GM23338 (cell line): Measurements from ENCODE around the gene DLG2. TPM values are rescaled to one million over a fixed set of nuclear protein-coding genes. Genes with fewer than 3 reads are reported as not detected.

ENCODE experiments used
- ATAC-seq: fragments of 200-7000 bp; cut with Tn5 transposase; 3 replicates; pipeline ENCODE4 v1.9.1; 2020
- DNase-seq: peaks from one replicate; pipeline ENCODE4 v3.0.0-alpha.2; 2015; ENCODE audit warnings: low spot score
- H2AFZ ChIP-seq: fragments of 200-600 bp; sonication (generic); 2 replicates; pipeline ENCODE4 v1.8.0; 2016; ENCODE audit warnings: antibody characterized with exemption, mild to moderate bottlenecking, moderate library complexity
- H3F3A ChIP-seq: fragments of 200-600 bp; sonication (generic); replicated peaks from 2 replicates; pipeline ENCODE4 v1.8.0; 2017; ENCODE audit warnings: antibody characterized with exemption, mixed run types, low read depth
- H3K27ac ChIP-seq: fragments of 200-600 bp; sonication (generic); 2 replicates; pipeline ENCODE4 v1.6.1; 2016; ENCODE audit warnings: low read depth
- H3K27me3 ChIP-seq: fragments of 200-600 bp; sonication (generic); 2 replicates; pipeline ENCODE4 v1.8.0; 2016; ENCODE audit warnings: mild to moderate bottlenecking, mixed run types, moderate library complexity; ENCODE audit not compliant: insufficient read depth
- H3K36me3 ChIP-seq: fragments of 200-600 bp; sonication (generic); 2 replicates; pipeline ENCODE4 v1.8.0; 2016; ENCODE audit warnings: mild to moderate bottlenecking; ENCODE audit not compliant: insufficient read depth
- H3K4me1 ChIP-seq: fragments of 200-600 bp; sonication (generic); 2 replicates; pipeline ENCODE4 v1.8.0; 2016; ENCODE audit warnings: mild to moderate bottlenecking, moderate library complexity; ENCODE audit not compliant: insufficient read depth
- H3K4me2 ChIP-seq: fragments of 200-600 bp; sonication (generic); 2 replicates; pipeline ENCODE4 v1.7.1; 2017; ENCODE audit warnings: mixed run types
- H3K4me3 ChIP-seq: fragments of 200-600 bp; sonication (generic); 2 replicates; pipeline ENCODE4 v1.6.1; 2016; ENCODE audit warnings: mixed run types
- H3K79me2 ChIP-seq: fragments of 200-600 bp; sonication (generic); replicated peaks from 2 replicates; pipeline ENCODE4 v1.8.0; 2017; ENCODE audit warnings: mild to moderate bottlenecking; ENCODE audit not compliant: insufficient read depth
- H3K9me2 ChIP-seq: fragments of 200-600 bp; sonication (generic); 2 replicates; pipeline ENCODE4 v1.8.0; 2017; ENCODE audit not compliant: insufficient read depth
- H4K20me1 ChIP-seq: fragments of 200-600 bp; sonication (generic); replicated peaks from 2 replicates; pipeline ENCODE4 v1.8.0; 2017; ENCODE audit warnings: mild to moderate bottlenecking; ENCODE audit not compliant: insufficient read depth
- H3K27ac Mint-ChIP-seq: 2 replicates; pipeline ENCODE4 v1.8.0; 2020; ENCODE audit warnings: inconsistent platforms, mild to moderate bottlenecking, moderate library complexity, mixed read lengths
- H3K27me3 Mint-ChIP-seq: 3 replicates; pipeline ENCODE4 v1.8.0; 2022; ENCODE audit warnings: low read depth, mild to moderate bottlenecking, moderate library complexity, mixed read lengths, inconsistent platforms; ENCODE audit not compliant: insufficient read depth, poor library complexity
- H3K36me3 Mint-ChIP-seq: 3 replicates; pipeline ENCODE4 v1.8.0; 2021; ENCODE audit warnings: low read depth, mild to moderate bottlenecking, inconsistent platforms, moderate library complexity, mixed read lengths
- H3K4me1 Mint-ChIP-seq: 3 replicates; pipeline ENCODE4 v1.8.0; 2020; ENCODE audit warnings: mild to moderate bottlenecking, inconsistent platforms, mixed read lengths
- H3K4me3 Mint-ChIP-seq: 3 replicates; pipeline ENCODE4 v1.8.0; 2021; ENCODE audit warnings: moderate library complexity, mild to moderate bottlenecking, inconsistent platforms, mixed read lengths
- H3K9me3 Mint-ChIP-seq: 3 replicates; pipeline ENCODE4 v1.8.0; 2020; ENCODE audit warnings: moderate library complexity, mild to moderate bottlenecking, inconsistent platforms, mixed read lengths
- CREB1 ChIP-seq: fragments of 250-450 bp; sonication (Bioruptor Pico); IDR thresholded peaks from 2 replicates; pipeline ENCODE4 v1.5.0; 2020; ENCODE audit warnings: low read depth, mild to moderate bottlenecking, moderate library complexity
- EZH2 ChIP-seq: fragments of 200-600 bp; sonication (generic); IDR thresholded peaks from one replicate; pipeline ENCODE4 v1.8.0; 2017; ENCODE audit warnings: antibody characterized with exemption, mild to moderate bottlenecking, low read depth; ENCODE audit not compliant: unreplicated experiment
- EZH2phosphoT487 ChIP-seq: fragments of 200-600 bp; sonication (generic); IDR thresholded peaks from one replicate; pipeline ENCODE4 v1.8.1; 2018; ENCODE audit warnings: antibody characterized with exemption; ENCODE audit not compliant: unreplicated experiment
- JUNB ChIP-seq: IDR thresholded peaks from one replicate; pipeline ENCODE4 v1.6.1; 2016; ENCODE audit warnings: antibody characterized with exemption; ENCODE audit not compliant: unreplicated experiment
- POLR2AphosphoS5 ChIP-seq: IDR thresholded peaks from 2 replicates; pipeline ENCODE4 v1.6.1; 2016; ENCODE audit warnings: antibody characterized with exemption, low read depth
- ZNF114 ChIP-seq: fragments of 250-450 bp; sonication (Bioruptor Pico); IDR thresholded peaks from 2 replicates; pipeline ENCODE4 v1.5.0; 2020; ENCODE audit warnings: mild to moderate bottlenecking, moderate library complexity
- polyA plus RNA-seq: library from polyadenylated mRNA; unstranded; fragments of >200 nt; fragmentation: Nextera tagmentation; extraction: Ambion mirVana; gene quantifications from 2 replicates; pipeline ENCODE4 v1.2.1, GENCODE V29; 2016
- total RNA-seq: library from RNA; depleted of rRNA; stranded (reverse); fragments of >200 nt; shearing (Covaris generic); gene quantifications from 2 replicates; pipeline ENCODE4 v1.2.3, GENCODE V29; 2014
- TF ChIP-seq, protein P1 (sequence below): IDR thresholded peaks from 2 replicates; pipeline ENCODE4 v1.6.1; 2016; ENCODE audit warnings: antibody characterized with exemption
- TF ChIP-seq, protein P2 (sequence below), 2 experiments: fragments of 200-600 bp in 1 of 2; sonication (generic) in 1 of 2; conservative IDR thresholded peaks; 2 replicates each; pipeline versions ENCODE4 v1.5.1 to v1.6.1; 2016 to 2017; ENCODE audit warnings: antibody characterized with exemption in 2 of 2, low read depth in 2 of 2, mild to moderate bottlenecking in 2 of 2, moderate library complexity in 1 of 2
- TF ChIP-seq, protein P3 (sequence below): fragments of 250-450 bp; sonication (Bioruptor Pico); IDR thresholded peaks from 2 replicates; pipeline ENCODE4 v1.5.0; 2020; ENCODE audit warnings: mild to moderate bottlenecking, moderate library complexity

DLG2 gene
- total and polyA plus RNA-seq, 2 experiments from 2014 or later = 19.8 to 21.5 TPM

DNA sequence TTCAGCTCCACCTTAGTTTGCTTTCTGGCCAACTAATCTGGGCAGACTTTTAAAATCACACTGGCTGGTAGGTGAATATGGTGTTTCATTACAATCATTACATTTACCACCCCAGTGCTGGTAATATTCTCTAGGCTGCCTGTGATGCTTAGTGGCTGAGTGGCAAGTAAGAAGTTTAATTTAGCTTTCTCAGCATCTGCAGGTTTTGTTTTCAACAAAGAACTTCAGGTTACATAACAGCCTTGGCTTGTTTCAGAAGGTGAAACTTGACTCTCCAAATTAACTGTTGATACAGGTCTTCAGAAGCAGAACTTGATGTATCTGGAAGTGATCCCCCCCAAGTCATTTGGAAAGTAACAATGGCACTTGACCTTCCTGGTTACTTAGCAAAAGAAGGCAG lies 1917.7 kb downstream of the DLG2 start (continued):
- TF ChIP-seq, protein P1, sequence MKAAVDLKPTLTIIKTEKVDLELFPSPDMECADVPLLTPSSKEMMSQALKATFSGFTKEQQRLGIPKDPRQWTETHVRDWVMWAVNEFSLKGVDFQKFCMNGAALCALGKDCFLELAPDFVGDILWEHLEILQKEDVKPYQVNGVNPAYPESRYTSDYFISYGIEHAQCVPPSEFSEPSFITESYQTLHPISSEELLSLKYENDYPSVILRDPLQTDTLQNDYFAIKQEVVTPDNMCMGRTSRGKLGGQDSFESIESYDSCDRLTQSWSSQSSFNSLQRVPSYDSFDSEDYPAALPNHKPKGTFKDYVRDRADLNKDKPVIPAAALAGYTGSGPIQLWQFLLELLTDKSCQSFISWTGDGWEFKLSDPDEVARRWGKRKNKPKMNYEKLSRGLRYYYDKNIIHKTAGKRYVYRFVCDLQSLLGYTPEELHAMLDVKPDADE = no peak
- no peak for TF ChIP-seq ZNF114 (CRISPR knock-in tag)
- TF ChIP-seq EZH2 = no peak
- TF ChIP-seq, protein P2, sequence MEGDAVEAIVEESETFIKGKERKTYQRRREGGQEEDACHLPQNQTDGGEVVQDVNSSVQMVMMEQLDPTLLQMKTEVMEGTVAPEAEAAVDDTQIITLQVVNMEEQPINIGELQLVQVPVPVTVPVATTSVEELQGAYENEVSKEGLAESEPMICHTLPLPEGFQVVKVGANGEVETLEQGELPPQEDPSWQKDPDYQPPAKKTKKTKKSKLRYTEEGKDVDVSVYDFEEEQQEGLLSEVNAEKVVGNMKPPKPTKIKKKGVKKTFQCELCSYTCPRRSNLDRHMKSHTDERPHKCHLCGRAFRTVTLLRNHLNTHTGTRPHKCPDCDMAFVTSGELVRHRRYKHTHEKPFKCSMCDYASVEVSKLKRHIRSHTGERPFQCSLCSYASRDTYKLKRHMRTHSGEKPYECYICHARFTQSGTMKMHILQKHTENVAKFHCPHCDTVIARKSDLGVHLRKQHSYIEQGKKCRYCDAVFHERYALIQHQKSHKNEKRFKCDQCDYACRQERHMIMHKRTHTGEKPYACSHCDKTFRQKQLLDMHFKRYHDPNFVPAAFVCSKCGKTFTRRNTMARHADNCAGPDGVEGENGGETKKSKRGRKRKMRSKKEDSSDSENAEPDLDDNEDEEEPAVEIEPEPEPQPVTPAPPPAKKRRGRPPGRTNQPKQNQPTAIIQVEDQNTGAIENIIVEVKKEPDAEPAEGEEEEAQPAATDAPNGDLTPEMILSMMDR (conservative IDR thresholded peaks at IDR 0.05; ENCODE audit: low read depth in 2 of 2) = no peak
- TF ChIP-seq JUNB = no peak

DNA sequence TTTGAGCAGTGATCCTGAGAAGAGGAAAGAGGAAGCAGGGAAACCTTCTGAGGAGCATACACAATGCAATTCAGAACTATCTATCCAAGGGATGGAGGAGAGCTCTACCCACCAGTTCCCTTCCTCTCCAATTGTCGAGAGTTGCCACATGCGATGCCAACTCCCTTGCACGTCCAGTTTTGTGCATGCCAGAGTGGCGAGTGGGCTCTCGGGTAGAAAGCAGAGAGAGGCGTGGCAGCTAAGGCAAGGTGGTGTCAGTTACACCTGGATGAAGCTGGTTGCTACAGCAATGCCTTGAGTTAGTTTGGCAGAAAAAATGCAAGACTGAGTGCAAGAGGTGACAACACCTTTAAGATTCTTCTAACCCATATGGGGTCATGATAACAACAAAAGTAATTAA lies 1920.6 kb downstream of the DLG2 start:
- no peak overlapping the region for H3K27ac ChIP-seq
- H3K9me3 Mint-ChIP-seq = no peaks in the 10 kb centered on the region
- no peaks in the 10 kb centered on the region for H3K36me3 ChIP-seq
- no peaks in the 10 kb centered on the region for H3K27me3 Mint-ChIP-seq
- H3K27ac Mint-ChIP-seq = no peak overlapping the region
- no peak for ATAC-seq
- peaks cover 4% of the 10 kb centered on the region; the same call in 1 of the 2 replicates for H3K4me1 ChIP-seq
- no peak overlapping the region for H3K4me3 Mint-ChIP-seq
- peaks cover 6% of the 10 kb centered on the region; the same call in 1 of the 2 replicates for H3K79me2 ChIP-seq
- H3K4me1 Mint-ChIP-seq = no peaks in the 10 kb centered on the region; the same call in 2 of the 3 replicates
- H3K36me3 Mint-ChIP-seq = no peaks in the 10 kb centered on the region
- no peaks in the 10 kb centered on the region for H3K9me2 ChIP-seq
- H3K27me3 ChIP-seq = no peaks in the 10 kb centered on the region
- H3F3A ChIP-seq = no peaks in the 10 kb centered on the region
- no peak overlapping the region for H3K4me2 ChIP-seq
- no peak for DNase-seq
- no peak overlapping the region for H2AFZ ChIP-seq
- no peak overlapping the region for H3K4me3 ChIP-seq
- peaks cover 6% of the 10 kb centered on the region for H4K20me1 ChIP-seq
- TF ChIP-seq POLR2AphosphoS5 = no peak
- TF ChIP-seq, protein P1 = no peak
- TF ChIP-seq, protein P2 (conservative IDR thresholded peaks at IDR 0.05; ENCODE audit: low read depth in 2 of 2) = no peak
- TF ChIP-seq, protein P3, sequence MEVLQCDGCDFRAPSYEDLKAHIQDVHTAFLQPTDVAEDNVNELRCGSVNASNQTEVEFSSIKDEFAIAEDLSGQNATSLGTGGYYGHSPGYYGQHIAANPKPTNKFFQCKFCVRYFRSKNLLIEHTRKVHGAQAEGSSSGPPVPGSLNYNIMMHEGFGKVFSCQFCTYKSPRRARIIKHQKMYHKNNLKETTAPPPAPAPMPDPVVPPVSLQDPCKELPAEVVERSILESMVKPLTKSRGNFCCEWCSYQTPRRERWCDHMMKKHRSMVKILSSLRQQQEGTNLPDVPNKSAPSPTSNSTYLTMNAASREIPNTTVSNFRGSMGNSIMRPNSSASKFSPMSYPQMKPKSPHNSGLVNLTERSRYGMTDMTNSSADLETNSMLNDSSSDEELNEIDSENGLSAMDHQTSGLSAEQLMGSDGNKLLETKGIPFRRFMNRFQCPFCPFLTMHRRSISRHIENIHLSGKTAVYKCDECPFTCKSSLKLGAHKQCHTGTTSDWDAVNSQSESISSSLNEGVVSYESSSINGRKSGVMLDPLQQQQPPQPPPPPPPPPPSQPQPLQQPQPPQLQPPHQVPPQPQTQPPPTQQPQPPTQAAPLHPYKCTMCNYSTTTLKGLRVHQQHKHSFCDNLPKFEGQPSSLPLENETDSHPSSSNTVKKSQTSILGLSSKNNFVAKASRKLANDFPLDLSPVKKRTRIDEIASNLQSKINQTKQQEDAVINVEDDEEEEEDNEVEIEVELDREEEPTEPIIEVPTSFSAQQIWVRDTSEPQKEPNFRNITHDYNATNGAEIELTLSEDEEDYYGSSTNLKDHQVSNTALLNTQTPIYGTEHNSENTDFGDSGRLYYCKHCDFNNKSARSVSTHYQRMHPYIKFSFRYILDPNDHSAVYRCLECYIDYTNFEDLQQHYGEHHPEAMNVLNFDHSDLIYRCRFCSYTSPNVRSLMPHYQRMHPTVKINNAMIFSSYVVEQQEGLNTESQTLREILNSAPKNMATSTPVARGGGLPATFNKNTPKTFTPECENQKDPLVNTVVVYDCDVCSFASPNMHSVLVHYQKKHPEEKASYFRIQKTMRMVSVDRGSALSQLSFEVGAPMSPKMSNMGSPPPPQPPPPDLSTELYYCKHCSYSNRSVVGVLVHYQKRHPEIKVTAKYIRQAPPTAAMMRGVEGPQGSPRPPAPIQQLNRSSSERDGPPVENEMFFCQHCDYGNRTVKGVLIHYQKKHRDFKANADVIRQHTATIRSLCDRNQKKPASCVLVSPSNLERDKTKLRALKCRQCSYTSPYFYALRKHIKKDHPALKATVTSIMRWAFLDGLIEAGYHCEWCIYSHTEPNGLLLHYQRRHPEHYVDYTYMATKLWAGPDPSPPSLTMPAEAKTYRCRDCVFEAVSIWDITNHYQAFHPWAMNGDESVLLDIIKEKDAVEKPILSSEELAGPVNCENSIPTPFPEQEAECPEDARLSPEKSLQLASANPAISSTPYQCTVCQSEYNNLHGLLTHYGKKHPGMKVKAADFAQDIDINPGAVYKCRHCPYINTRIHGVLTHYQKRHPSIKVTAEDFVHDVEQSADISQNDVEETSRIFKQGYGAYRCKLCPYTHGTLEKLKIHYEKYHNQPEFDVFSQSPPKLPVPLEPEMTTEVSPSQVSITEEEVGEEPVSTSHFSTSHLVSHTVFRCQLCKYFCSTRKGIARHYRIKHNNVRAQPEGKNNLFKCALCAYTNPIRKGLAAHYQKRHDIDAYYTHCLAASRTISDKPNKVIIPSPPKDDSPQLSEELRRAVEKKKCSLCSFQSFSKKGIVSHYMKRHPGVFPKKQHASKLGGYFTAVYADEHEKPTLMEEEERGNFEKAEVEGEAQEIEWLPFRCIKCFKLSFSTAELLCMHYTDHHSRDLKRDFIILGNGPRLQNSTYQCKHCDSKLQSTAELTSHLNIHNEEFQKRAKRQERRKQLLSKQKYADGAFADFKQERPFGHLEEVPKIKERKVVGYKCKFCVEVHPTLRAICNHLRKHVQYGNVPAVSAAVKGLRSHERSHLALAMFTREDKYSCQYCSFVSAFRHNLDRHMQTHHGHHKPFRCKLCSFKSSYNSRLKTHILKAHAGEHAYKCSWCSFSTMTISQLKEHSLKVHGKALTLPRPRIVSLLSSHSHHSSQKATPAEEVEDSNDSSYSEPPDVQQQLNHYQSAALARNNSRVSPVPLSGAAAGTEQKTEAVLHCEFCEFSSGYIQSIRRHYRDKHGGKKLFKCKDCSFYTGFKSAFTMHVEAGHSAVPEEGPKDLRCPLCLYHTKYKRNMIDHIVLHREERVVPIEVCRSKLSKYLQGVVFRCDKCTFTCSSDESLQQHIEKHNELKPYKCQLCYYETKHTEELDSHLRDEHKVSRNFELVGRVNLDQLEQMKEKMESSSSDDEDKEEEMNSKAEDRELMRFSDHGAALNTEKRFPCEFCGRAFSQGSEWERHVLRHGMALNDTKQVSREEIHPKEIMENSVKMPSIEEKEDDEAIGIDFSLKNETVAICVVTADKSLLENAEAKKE (CRISPR knock-in tag) = no peak
- no peak for TF ChIP-seq EZH2
- no peak for TF ChIP-seq EZH2phosphoT487
- TF ChIP-seq ZNF114 (CRISPR knock-in tag) = no peak
- TF ChIP-seq CREB1 (CRISPR knock-in tag) = no peak
